IMR-90 (cell line): ENCODE measurements around the gene SPAM1. TPM values are rescaled to one million over a fixed set of nuclear protein-coding genes. Genes with fewer than 3 reads are reported as not detected.

Experiments
- ATAC-seq: fragments of 200-7000 bp; cut with Tn5 transposase; 2 replicates; pipeline ENCODE4 v1.9.1; 2020; ENCODE audit warnings: low read depth, mild to moderate bottlenecking, moderate library complexity
- BruUV-seq: library from RNA; stranded (reverse); fragments of 400-500 nt; replicated peaks from 2 replicates; lab custom pipeline; 2021; lab: Mats Ljungman, UMichigan
- CTCF ChIA-PET: fragments of 300-600 bp; formaldehyde crosslinking; extraction: SDS; loops from one replicate; lab custom pipeline; 2021; ENCODE audit warnings: antibody characterized with exemption; lab: Yijun Ruan, JAX
- POLR2A ChIA-PET: fragments of 300-600 bp; sonication (Branson Sonifier 250); formaldehyde crosslinking; loops from one replicate; lab custom pipeline; 2022; ENCODE audit warnings: antibody characterized with exemption; ENCODE audit not compliant: unreplicated experiment; lab: Charles Lee
- DNase-seq: peaks from one replicate; pipeline ENCODE4 v3.0.0; 2013
- H2AFZ ChIP-seq: replicated peaks from 2 replicates; pipeline ENCODE3; 2013; ENCODE audit warnings: low read length, mild to moderate bottlenecking; ENCODE audit not compliant: poor library complexity
- H2AK5ac ChIP-seq: 2 replicates; pipeline ENCODE4 v1.6.1; 2013; ENCODE audit warnings: low read depth, low read length, inconsistent platforms
- H2AK9ac ChIP-seq: replicated peaks from 2 replicates; pipeline ENCODE3; 2013; ENCODE audit warnings: mild to moderate bottlenecking, low read depth, low read length, moderate library complexity; ENCODE audit not compliant: poor library complexity
- H2BK120ac ChIP-seq: 2 replicates; pipeline ENCODE4 v1.6.1; 2013; ENCODE audit warnings: low read depth, low read length, inconsistent platforms
- H2BK15ac ChIP-seq: 3 replicates; pipeline ENCODE4 v1.6.1; 2013; ENCODE audit warnings: low read depth, low read length, inconsistent platforms
- H2BK20ac ChIP-seq: 2 replicates; pipeline ENCODE4 v1.6.1; 2013; ENCODE audit warnings: low read depth, mild to moderate bottlenecking, inconsistent platforms, low read length, moderate library complexity
- H2BK5ac ChIP-seq: 2 replicates; pipeline ENCODE4 v1.6.1; 2013; ENCODE audit warnings: mild to moderate bottlenecking, low read depth, low read length, inconsistent platforms; ENCODE audit not compliant: poor library complexity, severe bottlenecking
- H3K14ac ChIP-seq: replicated peaks from 2 replicates; pipeline ENCODE4 v1.6.1; 2013; ENCODE audit warnings: low read depth, low read length, inconsistent platforms
- H3K18ac ChIP-seq: 2 replicates; pipeline ENCODE4 v1.6.1; 2013; ENCODE audit warnings: low read depth, low read length, control low read depth
- H3K23ac ChIP-seq: 2 replicates; pipeline ENCODE4 v1.6.1; 2013; ENCODE audit warnings: low read depth, low read length, inconsistent platforms
- H3K27ac ChIP-seq: 2 replicates; pipeline ENCODE4 v1.5.1; 2013; ENCODE audit warnings: mild to moderate bottlenecking, control low read depth, low read length; ENCODE audit not compliant: insufficient read depth
- H3K27me3 ChIP-seq: 2 replicates; pipeline ENCODE4 v1.6.1; 2013; ENCODE audit warnings: low read length; ENCODE audit not compliant: control insufficient read depth, insufficient read depth
- H3K36me3 ChIP-seq: 2 replicates; pipeline ENCODE4 v1.6.1; 2013; ENCODE audit warnings: low read length, mixed read lengths; ENCODE audit not compliant: control insufficient read depth, insufficient read depth
- H3K4ac ChIP-seq: 2 replicates; pipeline ENCODE4 v1.6.1; 2013; ENCODE audit warnings: low read depth, low read length, inconsistent platforms
- H3K4me1 ChIP-seq: 2 replicates; pipeline ENCODE4 v1.6.1; 2013; ENCODE audit warnings: low read length, mixed read lengths; ENCODE audit not compliant: control insufficient read depth, insufficient read depth
- H3K4me2 ChIP-seq: 2 replicates; pipeline ENCODE4 v1.6.1; 2013; ENCODE audit warnings: low read depth, mild to moderate bottlenecking, control low read depth, low read length, moderate library complexity
- H3K4me3 ChIP-seq: 2 replicates; pipeline ENCODE4 v1.5.1; 2013; ENCODE audit warnings: low read depth, mild to moderate bottlenecking, control low read depth, low read length, moderate library complexity; ENCODE audit not compliant: insufficient read depth
- H3K56ac ChIP-seq: 2 replicates; pipeline ENCODE4 v1.6.1; 2013; ENCODE audit warnings: low read length, inconsistent platforms; ENCODE audit not compliant: insufficient read depth; ENCODE audit errors: extremely low read depth
- H3K79me1 ChIP-seq, 2 experiments: 2 replicates each; pipeline ENCODE4 v1.6.1; 2013; ENCODE audit warnings: low read length in 2 of 2, inconsistent platforms in 1 of 2, low read depth in 1 of 2
- H3K9ac ChIP-seq: 2 replicates; pipeline ENCODE4 v1.6.1; 2013; ENCODE audit warnings: low read depth, low read length, control low read depth
- H3K9me1 ChIP-seq: 2 replicates; pipeline ENCODE4 v1.6.1; 2013; ENCODE audit warnings: low read length, inconsistent platforms; ENCODE audit not compliant: insufficient read depth
- H3K9me3 ChIP-seq: 2 replicates; pipeline ENCODE4 v1.6.1; 2013; ENCODE audit warnings: low read length; ENCODE audit not compliant: control insufficient read depth, insufficient read depth
- H4K20me1 ChIP-seq: 2 replicates; pipeline ENCODE4 v1.6.1; 2013; ENCODE audit warnings: low read length, inconsistent platforms; ENCODE audit not compliant: insufficient read depth
- H4K5ac ChIP-seq: 2 replicates; pipeline ENCODE4 v1.6.1; 2013; ENCODE audit warnings: mild to moderate bottlenecking, low read depth, low read length, control low read depth
- H4K8ac ChIP-seq, 2 experiments: 2 replicates each; pipeline ENCODE4 v1.6.1; 2013; ENCODE audit warnings: low read depth in 2 of 2, low read length in 2 of 2, control low read depth in 1 of 2, inconsistent platforms in 1 of 2
- H4K91ac ChIP-seq: 2 replicates; pipeline ENCODE4 v1.6.1; 2013; ENCODE audit warnings: low read depth, low read length, inconsistent platforms; ENCODE audit not compliant: insufficient read depth
- BHLHE40 ChIP-seq: fragments of 150-350 bp; IDR thresholded peaks from 2 replicates; pipeline ENCODE4 v1.6.1; 2016; ENCODE audit warnings: mild to moderate bottlenecking, low read depth, low read length
- CEBPB ChIP-seq: IDR thresholded peaks from 2 replicates; pipeline ENCODE4 v1.6.1; 2012; ENCODE audit warnings: low read depth, low read length, improper control_type of control experiment
- CHD1 ChIP-seq: IDR thresholded peaks from 2 replicates; pipeline ENCODE4 v1.6.1; 2012; ENCODE audit warnings: low read depth, low read length, improper control_type of control experiment
- RAD21 ChIP-seq: IDR thresholded peaks from 2 replicates; pipeline ENCODE4 v1.6.1; 2012; ENCODE audit warnings: low read length, improper control_type of control experiment
- RCOR1 ChIP-seq: IDR thresholded peaks from 2 replicates; pipeline ENCODE4 v1.6.1; 2012; ENCODE audit warnings: mild to moderate bottlenecking, low read length, improper control_type of control experiment; ENCODE audit not compliant: insufficient replicate concordance
- RFX5 ChIP-seq: IDR thresholded peaks from 2 replicates; pipeline ENCODE4 v1.8.0; 2012; ENCODE audit warnings: low read depth, mild to moderate bottlenecking, low read length, moderate library complexity
- SMC3 ChIP-seq: fragments of 150-350 bp; IDR thresholded peaks from 2 replicates; pipeline ENCODE4 v1.6.1; 2016; ENCODE audit warnings: low read depth, mild to moderate bottlenecking, antibody characterized with exemption, low read length, moderate library complexity
- USF2 ChIP-seq: fragments of 150-350 bp; IDR thresholded peaks from 2 replicates; pipeline ENCODE4 v1.6.1; 2017; ENCODE audit warnings: mild to moderate bottlenecking, antibody characterized with exemption, low read length, low read depth
- dilution Hi-C: fragments of 300-500 bp; cut with HindIII; formaldehyde crosslinking; loops from one replicate; pipeline ENCODE4 v1.14.3; 2018; ENCODE audit warnings: low sequenced_read_pairs; ENCODE audit not compliant: unreplicated experiment
- in situ Hi-C: fragments of 300-500 bp; cut with MboI; formaldehyde crosslinking; loops from 3 replicates; pipeline ENCODE4 v1.14.3; 2019; ENCODE audit warnings: low sequenced_read_pairs, inconsistent platforms, mixed read lengths
- intact Hi-C: fragments of 100-400 bp; cut with micrococcal nuclease; formaldehyde crosslinking; loops from 2 replicates; pipeline ENCODE4 v1.10.0; 2022
- polyA plus RNA-seq, 3 experiments: library from polyadenylated mRNA; depleted of rRNA; stranded (reverse); fragments of >200 nt; gene quantifications; 2 replicates each; pipeline ENCODE4 v1.2.3, GENCODE V29; 2012; ENCODE audit warnings: low replicate concordance in 1 of 3
- total RNA-seq: library from RNA; depleted of rRNA; stranded (reverse); fragments of >200 nt; gene quantifications from 2 replicates; pipeline ENCODE4 v1.2.3, GENCODE V29; 2012
- TF ChIP-seq, protein P1 (sequence below): fragments of 150-350 bp; IDR thresholded peaks from 2 replicates; pipeline ENCODE4 v1.6.1; 2016; ENCODE audit warnings: low read depth, mild to moderate bottlenecking, low read length, moderate library complexity, borderline replicate concordance

The SPAM1 gene
- total and polyA plus RNA-seq, 2 of the 4 experiments (the other 2 are of a cell fraction): not detected

DNA sequence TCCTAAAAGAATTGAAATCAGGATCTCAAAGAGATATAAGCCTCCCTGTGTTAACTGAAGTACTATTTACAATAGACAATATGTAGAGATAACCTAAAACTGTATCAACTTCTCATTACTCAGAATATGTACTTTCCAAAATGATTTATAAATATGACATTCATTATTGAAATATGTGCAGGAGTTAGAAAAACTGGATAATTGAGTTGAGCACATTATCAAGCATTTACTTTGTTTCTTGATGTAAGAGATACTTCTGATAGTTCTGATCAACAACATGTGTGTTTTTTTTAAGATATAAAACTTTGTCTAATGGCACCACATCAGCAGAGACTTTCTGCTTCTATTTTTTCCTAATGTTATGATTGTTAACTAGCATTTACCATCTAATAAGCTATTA is 41.9 kb upstream of the SPAM1 start:
- Histone ChIP-seq H2AK9ac (no peak overlapping the region), H3K14ac (no peak overlapping the region), H2AK5ac (no peak overlapping the region), H2BK20ac (no peak overlapping the region), H3K36me3 (no peaks in the 10 kb centered on the region), H2AFZ (no peak overlapping the region), H3K18ac (no peak overlapping the region), H4K5ac (no peak overlapping the region), H3K9me1 (no peaks in the 10 kb centered on the region), H3K9me3 (no peaks in the 10 kb centered on the region), H3K4ac (no peak overlapping the region), H2BK15ac (no peak overlapping the region), H2BK120ac (no peak overlapping the region), H3K79me1 (no peaks in the 10 kb centered on the region), H3K23ac (no peak overlapping the region), H3K9ac (no peak overlapping the region), H4K20me1 (no peaks in the 10 kb centered on the region), H3K4me2 (no peak overlapping the region), H3K4me3 (no peak overlapping the region), H2BK5ac (no peak overlapping the region), H3K27me3 (no peaks in the 10 kb centered on the region), H3K4me1 (no peaks in the 10 kb centered on the region), H4K91ac (no peak overlapping the region), H3K56ac (no peak overlapping the region), H3K27ac (no peak overlapping the region), H4K8ac (no peak overlapping the region)
- BruUV-seq: no TSS peak
- POLR2A ChIA-PET: no interaction called here
- DNase-seq (no peak), ATAC-seq (no peak)
- in situ Hi-C loops: no loop called here
- intact Hi-C loops: no loop called here
- dilution Hi-C loops: no loop called here
- CTCF ChIA-PET: no interaction called here
- TF ChIP-seq CHD1: no peak
- no peak for TF ChIP-seq RCOR1
- no peak for TF ChIP-seq CEBPB
- TF ChIP-seq SMC3: no peak
- no peak for TF ChIP-seq BHLHE40
- no peak for TF ChIP-seq RAD21
- TF ChIP-seq, protein P1, sequence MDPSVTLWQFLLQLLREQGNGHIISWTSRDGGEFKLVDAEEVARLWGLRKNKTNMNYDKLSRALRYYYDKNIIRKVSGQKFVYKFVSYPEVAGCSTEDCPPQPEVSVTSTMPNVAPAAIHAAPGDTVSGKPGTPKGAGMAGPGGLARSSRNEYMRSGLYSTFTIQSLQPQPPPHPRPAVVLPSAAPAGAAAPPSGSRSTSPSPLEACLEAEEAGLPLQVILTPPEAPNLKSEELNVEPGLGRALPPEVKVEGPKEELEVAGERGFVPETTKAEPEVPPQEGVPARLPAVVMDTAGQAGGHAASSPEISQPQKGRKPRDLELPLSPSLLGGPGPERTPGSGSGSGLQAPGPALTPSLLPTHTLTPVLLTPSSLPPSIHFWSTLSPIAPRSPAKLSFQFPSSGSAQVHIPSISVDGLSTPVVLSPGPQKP: no peak
- TF ChIP-seq USF2: no peak
- no peak for TF ChIP-seq RFX5
